H9 (cell line): ENCODE data around the gene ARPC1A. TPM values are rescaled to one million over a fixed set of nuclear protein-coding genes. Genes with fewer than 3 reads are reported as not detected.
"Not testable (repeated sequence)": the region's sequence is repeated elsewhere in the genome, so short reads cannot be mapped to it uniquely, and the experiment has no call there.

Experiments
- DNase-seq: peaks from one replicate; pipeline ENCODE4 v3.0.0-alpha.2; 2017
- H2AFZ ChIP-seq: one replicate; pipeline ENCODE4 v1.6.1; 2013; ENCODE audit warnings: mild to moderate bottlenecking, low read length, control low read depth, moderate library complexity
- H2AK5ac ChIP-seq: 2 replicates; pipeline ENCODE4 v1.6.1; 2013; ENCODE audit warnings: low read length, control low read depth, mixed read lengths; ENCODE audit not compliant: insufficient read length
- H2BK120ac ChIP-seq: one replicate; pipeline ENCODE4 v1.6.1; 2013; ENCODE audit warnings: low read depth, mild to moderate bottlenecking, low read length, control low read depth, inconsistent platforms; ENCODE audit not compliant: poor library complexity, severe bottlenecking
- H2BK12ac ChIP-seq: 2 replicates; pipeline ENCODE4 v1.6.1; 2013; ENCODE audit warnings: low read length, control low read depth, mixed read lengths, low read depth; ENCODE audit not compliant: insufficient read length
- H2BK15ac ChIP-seq: 2 replicates; pipeline ENCODE4 v1.6.1; 2013; ENCODE audit warnings: low read depth, low read length, control low read depth
- H2BK20ac ChIP-seq: one replicate; pipeline ENCODE4 v1.6.1; 2013; ENCODE audit warnings: low read depth, mild to moderate bottlenecking, low read length, control low read depth, inconsistent platforms; ENCODE audit not compliant: poor library complexity, severe bottlenecking
- H2BK5ac ChIP-seq: 2 replicates; pipeline ENCODE4 v1.6.1; 2013; ENCODE audit warnings: low read length, control low read depth, mixed read lengths; ENCODE audit not compliant: insufficient read length
- H3K14ac ChIP-seq: 2 replicates; pipeline ENCODE4 v1.6.1; 2013; ENCODE audit warnings: low read length, control low read depth; ENCODE audit not compliant: insufficient read depth
- H3K18ac ChIP-seq: 2 replicates; pipeline ENCODE4 v1.6.1; 2013; ENCODE audit warnings: low read depth, mild to moderate bottlenecking, mixed read lengths, low read length, control low read depth; ENCODE audit not compliant: insufficient read length
- H3K23ac ChIP-seq: 2 replicates; pipeline ENCODE4 v1.6.1; 2013; ENCODE audit warnings: low read length, control low read depth, mixed read lengths, low read depth; ENCODE audit not compliant: insufficient read length
- H3K23me2 ChIP-seq: 2 replicates; pipeline ENCODE4 v1.6.1; 2013; ENCODE audit warnings: low read depth, mild to moderate bottlenecking, mixed read lengths, low read length, control low read depth; ENCODE audit not compliant: insufficient read length, poor library complexity, severe bottlenecking
- H3K27ac ChIP-seq: 2 replicates; pipeline ENCODE4 v1.5.1; 2013; ENCODE audit warnings: low read length, control low read depth, mixed read lengths, low read depth; ENCODE audit not compliant: insufficient read length
- H3K27me3 ChIP-seq: 2 replicates; pipeline ENCODE4 v1.6.1; 2013; ENCODE audit warnings: low read length, control low read depth, inconsistent platforms; ENCODE audit not compliant: insufficient read depth
- H3K4ac ChIP-seq: 2 replicates; pipeline ENCODE4 v1.6.1; 2013; ENCODE audit warnings: low read depth, mild to moderate bottlenecking, control low read depth, inconsistent platforms, low read length, moderate library complexity
- H3K4me1 ChIP-seq: 2 replicates; pipeline ENCODE4 v1.6.1; 2013; ENCODE audit warnings: low read length, control low read depth, inconsistent platforms; ENCODE audit not compliant: insufficient read depth
- H3K4me2 ChIP-seq: 2 replicates; pipeline ENCODE4 v1.6.1; 2013; ENCODE audit warnings: low read length, control low read depth, mixed read lengths; ENCODE audit not compliant: insufficient read length, insufficient read depth
- H3K56ac ChIP-seq: 2 replicates; pipeline ENCODE4 v1.6.1; 2013; ENCODE audit warnings: low read depth, mild to moderate bottlenecking, mixed read lengths, low read length, control low read depth; ENCODE audit not compliant: insufficient read length
- H3K79me1 ChIP-seq: 2 replicates; pipeline ENCODE4 v1.6.1; 2013; ENCODE audit warnings: low read depth, mild to moderate bottlenecking, moderate library complexity, low read length, control low read depth, inconsistent platforms; ENCODE audit not compliant: insufficient read depth, poor library complexity, severe bottlenecking
- H3K79me2 ChIP-seq: 2 replicates; pipeline ENCODE4 v1.6.1; 2013; ENCODE audit warnings: low read length, control low read depth, inconsistent platforms; ENCODE audit not compliant: insufficient read depth
- H3K9ac ChIP-seq: 2 replicates; pipeline ENCODE4 v1.6.1; 2013; ENCODE audit warnings: low read length, control low read depth, mixed read lengths; ENCODE audit not compliant: insufficient read length; ENCODE audit errors: extremely low read depth
- H3K9me3 ChIP-seq: one replicate; pipeline ENCODE4 v1.6.1; 2013; ENCODE audit warnings: low read depth, low read length, inconsistent platforms; ENCODE audit not compliant: control insufficient read depth
- H3T11ph ChIP-seq: one replicate; pipeline ENCODE4 v1.6.1; 2013; ENCODE audit warnings: mild to moderate bottlenecking, low read length, control low read depth, inconsistent platforms
- H4K20me1 ChIP-seq: one replicate; pipeline ENCODE4 v1.6.1; 2013; ENCODE audit not compliant: control insufficient read depth, insufficient read length, insufficient read depth
- H4K5ac ChIP-seq: 2 replicates; pipeline ENCODE4 v1.6.1; 2013; ENCODE audit warnings: low read depth, mild to moderate bottlenecking, mixed read lengths, low read length, control low read depth; ENCODE audit not compliant: insufficient read length
- H4K8ac ChIP-seq: replicated peaks from 2 replicates; pipeline ENCODE4 v1.6.1; 2013; ENCODE audit warnings: low read length, control low read depth, mixed read lengths, low read depth; ENCODE audit not compliant: insufficient read length
- H4K91ac ChIP-seq: 2 replicates; pipeline ENCODE4 v1.6.1; 2013; ENCODE audit warnings: low read depth, mild to moderate bottlenecking, moderate library complexity, mixed read lengths, low read length, control low read depth; ENCODE audit not compliant: insufficient read length
- H3K27ac Mint-ChIP-seq, 3 experiments: 2 replicates in 2 of 3; 3 replicates in 1 of 3; pipeline ENCODE4 v1.8.0; 2020 to 2021; ENCODE audit warnings: mixed read lengths in 3 of 3, mild to moderate bottlenecking in 1 of 3, moderate library complexity in 1 of 3
- H3K27me3 Mint-ChIP-seq: 2 replicates; pipeline ENCODE4 v1.8.0; 2021; ENCODE audit warnings: low read depth, mild to moderate bottlenecking, moderate library complexity, mixed read lengths
- H3K36me3 Mint-ChIP-seq, 3 experiments: 2 replicates in 2 of 3; 3 replicates in 1 of 3; pipeline ENCODE4 v1.8.0; 2020 to 2021; ENCODE audit warnings: low read depth in 3 of 3, mixed read lengths in 3 of 3; ENCODE audit not compliant: insufficient read depth in 1 of 3
- H3K4me1 Mint-ChIP-seq, 2 experiments: 2 replicates each; pipeline ENCODE4 v1.8.0; 2020; ENCODE audit warnings: mixed read lengths in 2 of 2
- H3K4me3 Mint-ChIP-seq, 2 experiments: 2 replicates in 1 of 2; 3 replicates in 1 of 2; pipeline ENCODE4 v1.8.0; 2020 to 2021; ENCODE audit warnings: mild to moderate bottlenecking in 2 of 2, mixed read lengths in 2 of 2, moderate library complexity in 1 of 2
- H3K9me3 Mint-ChIP-seq, 2 experiments: 2 replicates in 1 of 2; 3 replicates in 1 of 2; pipeline ENCODE4 v1.8.0; 2020; ENCODE audit warnings: mild to moderate bottlenecking in 2 of 2, mixed read lengths in 2 of 2, moderate library complexity in 1 of 2
- WGBS: extraction: QIAGEN DNeasy Blood & Tissue Kit; methylation state at CpG from one replicate; pipeline ENCODE4 v1.1.7; 2013; ENCODE audit warnings: missing lambda C conversion rate, low lambda C conversion rate, mixed read lengths; ENCODE audit not compliant: insufficient read length; ENCODE audit errors: extremely low coverage; 5-methylcytosine and 5-hydroxymethylcytosine counted together
- total RNA-seq: library from RNA; stranded (reverse); gene quantifications from 2 replicates; pipeline ENCODE4 v1.2.1, GENCODE V29; 2021
- TF ChIP-seq, protein P1 (sequence below): fragments of 200-600 bp; sonication (generic); conservative IDR thresholded peaks from 3 replicates; pipeline ENCODE4 v1.8.0; 2021; ENCODE audit warnings: antibody characterized with exemption, mild to moderate bottlenecking

ARPC1A gene
- total RNA-seq, 1 experiment from 2014 or later: 169 TPM

DNA sequence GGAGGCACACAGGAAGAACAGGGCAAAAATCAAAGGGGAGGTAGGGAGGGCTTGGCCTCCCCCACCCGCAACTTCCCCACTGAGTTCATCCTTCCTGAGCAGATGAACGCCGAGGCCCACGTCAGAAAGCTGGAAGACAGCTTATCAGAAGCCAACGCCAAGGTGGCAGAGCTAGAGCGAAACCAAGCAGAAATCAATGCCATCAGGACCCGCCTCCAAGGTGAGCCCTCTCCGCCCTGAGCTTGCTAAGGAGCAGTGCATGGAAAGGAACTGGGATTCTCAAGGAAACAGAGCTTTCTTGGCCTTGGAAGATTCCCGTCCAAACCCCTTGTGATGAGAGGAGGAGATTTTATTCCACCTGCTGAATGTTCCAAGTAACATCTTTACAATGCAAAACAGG, 36.5 kb upstream of the ARPC1A start:
- H3K56ac ChIP-seq: no peak overlapping the region
- no peak overlapping the region for H3K23ac ChIP-seq
- H2AK5ac ChIP-seq: no peak overlapping the region
- H2BK15ac ChIP-seq: no peak overlapping the region
- DNase-seq: no peak
- TF ChIP-seq, protein P1, sequence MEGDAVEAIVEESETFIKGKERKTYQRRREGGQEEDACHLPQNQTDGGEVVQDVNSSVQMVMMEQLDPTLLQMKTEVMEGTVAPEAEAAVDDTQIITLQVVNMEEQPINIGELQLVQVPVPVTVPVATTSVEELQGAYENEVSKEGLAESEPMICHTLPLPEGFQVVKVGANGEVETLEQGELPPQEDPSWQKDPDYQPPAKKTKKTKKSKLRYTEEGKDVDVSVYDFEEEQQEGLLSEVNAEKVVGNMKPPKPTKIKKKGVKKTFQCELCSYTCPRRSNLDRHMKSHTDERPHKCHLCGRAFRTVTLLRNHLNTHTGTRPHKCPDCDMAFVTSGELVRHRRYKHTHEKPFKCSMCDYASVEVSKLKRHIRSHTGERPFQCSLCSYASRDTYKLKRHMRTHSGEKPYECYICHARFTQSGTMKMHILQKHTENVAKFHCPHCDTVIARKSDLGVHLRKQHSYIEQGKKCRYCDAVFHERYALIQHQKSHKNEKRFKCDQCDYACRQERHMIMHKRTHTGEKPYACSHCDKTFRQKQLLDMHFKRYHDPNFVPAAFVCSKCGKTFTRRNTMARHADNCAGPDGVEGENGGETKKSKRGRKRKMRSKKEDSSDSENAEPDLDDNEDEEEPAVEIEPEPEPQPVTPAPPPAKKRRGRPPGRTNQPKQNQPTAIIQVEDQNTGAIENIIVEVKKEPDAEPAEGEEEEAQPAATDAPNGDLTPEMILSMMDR: no peak
- no peak overlapping the region for H4K8ac ChIP-seq
- H2BK20ac ChIP-seq: no peak overlapping the region
- H3K14ac ChIP-seq: peak overlapping the region; percentile 45; the same call in 1 of the 2 replicates
- no CpG with 5 or more reads among the region's 9 CpGs for WGBS
- H2AFZ ChIP-seq: no peak overlapping the region
- Mint-ChIP-seq H3K36me3 (no peaks in the 10 kb centered on the region), H3K4me3 (no peak overlapping the region), H3K27me3 (no peaks in the 10 kb centered on the region), H3K4me1 (peaks cover 6% of the 10 kb centered on the region in 2 experiments), H3K27ac (peak overlapping the region in 1 of 3 experiments; percentile 65; a peak in 3 of 7 replicates), H3K9me3 (no peaks in the 10 kb centered on the region)
- H3K23me2 ChIP-seq: no peaks in the 10 kb centered on the region
- H2BK5ac ChIP-seq: no peak overlapping the region
- H3K9me3 ChIP-seq: no peaks in the 10 kb centered on the region
- no peak overlapping the region for H4K91ac ChIP-seq
- no peak overlapping the region for H2BK12ac ChIP-seq
- no peaks in the 10 kb centered on the region for H3K79me1 ChIP-seq
- H3K79me2 ChIP-seq: no peaks in the 10 kb centered on the region
- no peak overlapping the region for H2BK120ac ChIP-seq
- H3K27me3 ChIP-seq: no peaks in the 10 kb centered on the region
- H3T11ph ChIP-seq: no peak overlapping the region
- no peak overlapping the region for H4K5ac ChIP-seq
- H3K27ac ChIP-seq: no peak overlapping the region
- no peak overlapping the region for H3K4ac ChIP-seq
- H4K20me1 ChIP-seq: no peaks in the 10 kb centered on the region
- H3K4me2 ChIP-seq: no peak overlapping the region
- H3K4me1 ChIP-seq: no peaks in the 10 kb centered on the region; the same call in 1 of the 2 replicates
- H3K9ac ChIP-seq: no peak overlapping the region
- H3K18ac ChIP-seq: no peak overlapping the region

DNA sequence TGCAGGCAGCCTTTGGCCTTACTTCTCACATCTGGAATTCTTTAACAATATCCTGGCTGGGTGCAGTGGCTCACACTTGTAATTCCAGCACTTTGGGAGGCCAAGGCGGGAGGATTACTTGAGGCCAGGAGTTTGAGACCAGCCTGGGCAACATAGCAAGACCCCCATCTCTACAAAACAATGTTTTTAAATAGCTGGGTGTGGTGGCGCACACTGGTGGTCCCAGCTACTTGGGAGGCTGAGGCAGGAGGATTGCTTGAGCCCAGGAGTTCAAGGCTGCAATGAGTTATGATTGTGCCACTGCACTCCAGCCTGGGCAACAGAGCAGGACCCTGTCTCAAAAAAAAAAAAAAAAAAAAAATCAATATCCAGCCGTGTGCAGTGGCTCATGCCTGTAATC, 35.5 kb upstream of the ARPC1A start:
- not testable (repeated sequence) for H3K4ac ChIP-seq, H2BK15ac ChIP-seq, H3K14ac ChIP-seq, H3K27ac ChIP-seq, H2AK5ac ChIP-seq, H3K4me1 ChIP-seq, H4K20me1 ChIP-seq, H2AFZ ChIP-seq, DNase-seq, H4K91ac ChIP-seq, H3K27me3 Mint-ChIP-seq, H2BK20ac ChIP-seq, H3K79me1 ChIP-seq, H3K4me3 Mint-ChIP-seq, H3T11ph ChIP-seq, H3K4me1 Mint-ChIP-seq, H3K23ac ChIP-seq, H3K79me2 ChIP-seq, H3K9ac ChIP-seq, H4K5ac ChIP-seq, H4K8ac ChIP-seq, H3K56ac ChIP-seq, H3K27ac Mint-ChIP-seq, H3K9me3 ChIP-seq, H3K36me3 Mint-ChIP-seq, H2BK12ac ChIP-seq, H3K27me3 ChIP-seq, H3K4me2 ChIP-seq, H3K23me2 ChIP-seq, H2BK5ac ChIP-seq, H3K18ac ChIP-seq, H3K9me3 Mint-ChIP-seq, H2BK120ac ChIP-seq
- no CpG with 5 or more reads among the region's 3 CpGs for WGBS
